HG02870 (cell line): ENCODE data around the gene TSBP1.
"Not testable (repeated sequence)": the region's sequence is repeated elsewhere in the genome, so short reads cannot be mapped to it uniquely, and the experiment has no call there.

Experiments
- ATAC-seq: cut with Tn5 transposase; IDR thresholded peaks from one replicate; pipeline ENCODE4 v1.9.1; 2021; ENCODE audit warnings: mild to moderate bottlenecking, moderate library complexity; ENCODE audit not compliant: unreplicated experiment

TSBP1 gene

GRCh38 chr6:32375739-32376529 lies 4.2 kb upstream of the TSBP1 start:
- no peak for ATAC-seq

GRCh38 chr6:32371229-32371628 lies 474 bp downstream of the TSBP1 start:
- ATAC-seq: no peak

- ATAC-seq: no peak
These were observed 1.2 kb downstream of the TSBP1 start for GRCh38 chr6:32370505-32370904.

- no peak for ATAC-seq
These were observed 2.0 kb downstream of the TSBP1 start for GRCh38 chr6:32369660-32370059.

- no peak for ATAC-seq
These were observed 4.1 kb downstream of the TSBP1 start for GRCh38 chr6:32367644-32368043.

- ATAC-seq: not testable (repeated sequence)
These were observed 12.5 kb downstream of the TSBP1 start for GRCh38 chr6:32359225-32359624.

GRCh38 chr6:32358548-32358947 lies 13.2 kb downstream of the TSBP1 start:
- ATAC-seq: not testable (repeated sequence)

GRCh38 chr6:32355018-32355417 lies 16.7 kb downstream of the TSBP1 start:
- ATAC-seq: no peak

GRCh38 chr6:32353348-32353747 lies 18.4 kb downstream of the TSBP1 start:
- no peak for ATAC-seq

- no peak for ATAC-seq
These were observed 31.5 kb downstream of the TSBP1 start for GRCh38 chr6:32340242-32340641.

GRCh38 chr6:32337186-32337805 lies 34.4 kb downstream of the TSBP1 start:
- ATAC-seq: no peak

- no peak for ATAC-seq
These were observed 39.3 kb downstream of the TSBP1 start for GRCh38 chr6:32332433-32332832.

- ATAC-seq: no peak
These were observed 42.6 kb downstream of the TSBP1 start for GRCh38 chr6:32329141-32329540.

GRCh38 chr6:32327103-32327502 lies 44.6 kb downstream of the TSBP1 start:
- ATAC-seq: no peak

- ATAC-seq: no peak
These were observed 53.2 kb downstream of the TSBP1 start for GRCh38 chr6:32318501-32318900.

GRCh38 chr6:32317541-32317940 lies 54.2 kb downstream of the TSBP1 start:
- no peak for ATAC-seq

GRCh38 chr6:32313964-32314363 lies 57.7 kb downstream of the TSBP1 start:
- ATAC-seq: no peak

GRCh38 chr6:32298632-32299336 lies 72.9 kb downstream of the TSBP1 start:
- ATAC-seq: no peak

GRCh38 chr6:32294980-32295379 lies 76.7 kb downstream of the TSBP1 start:
- ATAC-seq: not testable (repeated sequence)

GRCh38 chr6:32294566-32294965 lies 77.1 kb downstream of the TSBP1 start:
- ATAC-seq: no peak

GRCh38 chr6:32293695-32294094 lies 78.0 kb downstream of the TSBP1 start:
- ATAC-seq: no peak

GRCh38 chr6:32291543-32291942 lies 80.2 kb downstream of the TSBP1 start:
- ATAC-seq: no peak
